GM12872 (cell line): ENCODE measurements around the gene HSD17B3.

Source experiments
- CTCF ChIP-seq: IDR thresholded peaks from 3 replicates; pipeline ENCODE4 v1.5.1; 2011; ENCODE audit warnings: low read depth, mild to moderate bottlenecking, low read length, moderate library complexity; ENCODE audit not compliant: insufficient read depth

HSD17B3 gene

DNA sequence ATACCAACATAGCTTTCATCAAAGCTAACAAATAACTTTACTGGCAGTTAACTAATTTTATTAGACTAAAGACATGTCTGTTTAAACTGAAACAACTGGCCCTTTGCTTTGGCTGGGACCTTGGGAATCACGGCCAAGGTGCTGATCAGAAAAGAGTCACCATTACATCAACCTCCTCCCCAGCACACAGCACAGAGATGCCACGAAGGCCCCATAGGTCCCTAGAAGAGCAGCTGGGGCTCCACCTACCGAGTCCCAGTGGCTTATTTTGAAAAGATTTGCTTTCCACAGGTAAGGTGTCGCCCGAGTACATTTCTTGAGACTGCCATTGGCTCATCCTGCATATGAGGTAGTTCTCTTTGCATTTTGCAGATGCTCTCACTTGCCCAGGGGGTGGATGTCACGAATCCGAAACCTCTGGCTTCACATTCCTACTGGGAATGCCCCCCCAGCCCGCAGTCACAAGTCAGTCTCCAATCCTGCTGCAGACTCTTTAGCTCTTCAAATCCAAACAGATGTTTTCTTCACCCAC lies 18.8 kb upstream of the HSD17B3 start:
- no peak for TF ChIP-seq CTCF

DNA sequence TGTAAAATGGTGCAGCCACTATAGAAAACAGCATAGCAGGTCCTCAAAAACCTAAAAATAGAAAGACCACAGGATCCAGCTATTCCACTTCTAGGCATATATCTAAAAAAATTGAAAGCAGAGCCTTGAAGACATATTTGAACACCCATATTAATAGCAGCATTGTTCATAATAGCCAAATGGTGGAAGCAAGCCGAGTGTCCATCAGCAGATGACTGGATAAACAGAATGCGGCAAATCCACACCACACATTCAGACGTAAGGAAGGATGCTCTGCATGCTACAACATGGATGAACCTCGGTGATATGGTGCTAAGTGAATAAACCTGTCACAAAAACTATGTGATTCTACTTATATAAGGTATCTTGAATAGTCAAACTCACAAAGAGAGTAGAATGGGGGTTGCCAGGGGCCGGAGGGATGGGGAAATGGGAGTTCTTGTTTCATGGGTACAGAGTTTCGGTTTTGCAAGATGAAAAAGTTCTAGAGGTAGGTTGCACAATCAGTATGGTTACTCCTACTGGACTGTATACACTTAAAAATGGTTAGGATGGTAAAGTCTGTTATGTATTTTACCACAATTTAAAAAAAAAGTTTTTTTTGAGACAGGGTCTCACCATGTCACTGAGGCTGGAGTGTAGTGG lies 17.1 kb upstream of the HSD17B3 start:
- TF ChIP-seq CTCF: no peak

- TF ChIP-seq CTCF: peak; percentile 80
Measured at GRCh38 chr9:96317335-96317980, 15.5 kb upstream of the HSD17B3 start.

- no peak for TF ChIP-seq CTCF
Measured at GRCh38 chr9:96309850-96310249, 7.9 kb upstream of the HSD17B3 start.

- no peak for TF ChIP-seq CTCF
Measured at GRCh38 chr9:96305171-96305570, 3.2 kb upstream of the HSD17B3 start.

DNA sequence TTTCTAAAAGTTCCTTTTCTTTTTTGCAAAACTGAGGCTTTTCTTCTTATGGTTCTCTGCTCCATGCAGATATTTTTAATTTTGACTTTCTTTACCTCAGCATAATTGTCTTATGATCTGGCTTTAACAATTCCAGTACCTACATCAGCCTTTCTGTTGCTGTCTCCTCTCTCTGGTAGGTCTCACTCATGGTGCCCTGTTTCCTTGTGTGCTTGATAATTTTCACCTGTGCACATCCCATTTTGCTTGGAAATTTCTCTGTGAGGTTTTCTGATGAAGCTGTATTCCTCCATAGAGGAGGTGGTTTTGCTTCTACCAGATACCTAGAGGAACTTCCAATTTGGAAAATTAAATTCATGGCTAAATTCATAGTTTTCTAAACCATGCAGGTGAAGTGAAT lies 2.3 kb upstream of the HSD17B3 start:
- no peak for TF ChIP-seq CTCF

GRCh38 chr9:96299823-96300222 lies 2.2 kb downstream of the HSD17B3 start:
- TF ChIP-seq CTCF: no peak
